B cell (primary cell): ENCODE results near the gene PHC3. TPM values are rescaled to one million over a fixed set of nuclear protein-coding genes. Genes with fewer than 3 reads are reported as not detected.
A peak's percentile ranks its signal among the peaks of the same experiment; 100 is the strongest.

Experiments used
- ATAC-seq: fragments of 200-7000 bp; cut with Tn5 transposase; one replicate; pipeline ENCODE4 v1.10.0; 2021; ENCODE audit warnings: low read depth, mild to moderate bottlenecking, moderate number of reproducible peaks, moderate library complexity
- CTCF ChIA-PET: fragments of 350-600 bp; sonication (Branson Sonifier 250); formaldehyde crosslinking; loops from one replicate; lab custom pipeline; 2021; ENCODE audit warnings: antibody characterized with exemption, inconsistent platforms; lab: Charles Lee
- POLR2A ChIA-PET: fragments of 350-600 bp; sonication (Branson Sonifier 250); formaldehyde crosslinking; loops from one replicate; lab custom pipeline; 2021; ENCODE audit warnings: antibody characterized with exemption; lab: Charles Lee
- DNase-seq: peaks from one replicate; pipeline ENCODE4 v3.0.0; 2013
- H2AFZ ChIP-seq: 2 replicates; pipeline ENCODE4 v1.6.1; 2012; ENCODE audit warnings: mild to moderate bottlenecking, low read depth, low read length; ENCODE audit not compliant: insufficient read depth, poor library complexity, severe bottlenecking
- H3K27ac ChIP-seq, 2 donors: 1 replicate in 1 of 2; 2 replicates in 1 of 2; pipeline ENCODE4 v1.5.1; 2012 to 2013; ENCODE audit warnings: low read length in 2 of 2, mild to moderate bottlenecking in 2 of 2, moderate library complexity in 1 of 2
- H3K27me3 ChIP-seq, 4 experiments: fragments of 200-600 bp in 1 of 4; sonication (generic) in 1 of 4; replicated peaks in 1 of 4; 1 replicate in 2 of 4; 2 replicates in 2 of 4; pipeline versions ENCODE4 v1.6.1 to v1.7.0; 2013 to 2016; ENCODE audit warnings: low read length in 3 of 4, mild to moderate bottlenecking in 2 of 4, mixed read lengths in 1 of 4, moderate library complexity in 1 of 4; ENCODE audit not compliant: insufficient read depth in 4 of 4, control insufficient read depth in 3 of 4; ENCODE audit errors: control extremely low read depth in 1 of 4
- H3K36me3 ChIP-seq, 2 experiments: replicated peaks in 1 of 2; 1 replicate in 1 of 2; 2 replicates in 1 of 2; pipeline versions ENCODE4 v1.6.1 to v1.7.1; 2013; ENCODE audit warnings: low read length in 1 of 2; ENCODE audit not compliant: insufficient read depth in 2 of 2, control insufficient read depth in 1 of 2; ENCODE audit errors: control extremely low read depth in 1 of 2, extremely low read depth in 1 of 2
- H3K4me1 ChIP-seq, 2 donors: fragments of 200-600 bp in 1 of 2; sonication (generic) in 1 of 2; 1 replicate in 1 of 2; 2 replicates in 1 of 2; pipeline versions ENCODE4 v1.5.1 to v1.6.1; 2013 to 2017; ENCODE audit warnings: low read length in 2 of 2; ENCODE audit not compliant: control insufficient read depth in 2 of 2, insufficient read depth in 2 of 2
- H3K4me2 ChIP-seq: replicated peaks from 2 replicates; pipeline ENCODE3; 2012; ENCODE audit warnings: mild to moderate bottlenecking, low read depth, low read length; ENCODE audit not compliant: poor library complexity, severe bottlenecking
- H3K4me3 ChIP-seq, 5 experiments: fragments of 200-600 bp in 1 of 5; sonication (generic) in 1 of 5; 1 replicate in 3 of 5; 2 replicates in 2 of 5; pipeline versions ENCODE4 v1.5.1 to v1.7.0; 2011 to 2016; ENCODE audit warnings: low read length in 4 of 5, mild to moderate bottlenecking in 4 of 5, low read depth in 2 of 5, control low read depth in 1 of 5, moderate library complexity in 1 of 5; ENCODE audit not compliant: insufficient read depth in 1 of 5; ENCODE audit errors: control extremely low read depth in 1 of 5, extremely low read depth in 1 of 5
- H3K79me2 ChIP-seq: fragments of 200-600 bp; sonication (generic); one replicate; pipeline ENCODE4 v1.6.0; 2016; ENCODE audit warnings: low read length; ENCODE audit not compliant: control insufficient read depth, insufficient read depth
- H3K9ac ChIP-seq: fragments of 200-600 bp; sonication (generic); 2 replicates; pipeline ENCODE4 v1.6.1; 2017; ENCODE audit warnings: mild to moderate bottlenecking, low read length, moderate library complexity
- H3K9me3 ChIP-seq, 3 donors: one replicate each; pipeline versions ENCODE4 v1.6.1 to v1.7.1; 2013; ENCODE audit warnings: low read length in 2 of 3; ENCODE audit not compliant: control insufficient read depth in 2 of 3, insufficient read depth in 1 of 3; ENCODE audit errors: control extremely low read depth in 1 of 3
- H4K20me1 ChIP-seq: 2 replicates; pipeline ENCODE4 v1.6.0; 2012; ENCODE audit warnings: mild to moderate bottlenecking, low read length; ENCODE audit not compliant: insufficient read depth, control insufficient read depth, poor library complexity, severe bottlenecking
- H3K27ac Mint-ChIP-seq: one replicate; pipeline ENCODE4 v1.8.0; 2021; ENCODE audit warnings: mixed read lengths
- H3K27me3 Mint-ChIP-seq: one replicate; pipeline ENCODE4 v1.8.0; 2021; ENCODE audit warnings: mixed read lengths
- H3K4me1 Mint-ChIP-seq: one replicate; pipeline ENCODE4 v1.8.0; 2021; ENCODE audit warnings: mixed read lengths
- H3K4me3 Mint-ChIP-seq: one replicate; pipeline ENCODE4 v1.8.0; 2021; ENCODE audit warnings: mixed read lengths
- H3K9me3 Mint-ChIP-seq: one replicate; pipeline ENCODE4 v1.8.0; 2022; ENCODE audit warnings: mixed read lengths; ENCODE audit not compliant: insufficient read depth
- EZH2 ChIP-seq: IDR thresholded peaks from 2 replicates; pipeline ENCODE4 v1.6.1; 2012; ENCODE audit warnings: borderline replicate concordance, low read depth, mild to moderate bottlenecking, moderate library complexity, low read length; ENCODE audit not compliant: insufficient read depth, poor library complexity, severe bottlenecking
- WGBS: methylation state at CpG from one replicate; pipeline ENCODE4 v1.1.5; 2013; ENCODE audit warnings: missing lambda C conversion rate; ENCODE audit not compliant: insufficient coverage; 5-methylcytosine and 5-hydroxymethylcytosine counted together
- intact Hi-C: fragments of 100-400 bp; cut with micrococcal nuclease; formaldehyde crosslinking; loops from one replicate; pipeline ENCODE4 v1.10.0; 2022
- polyA plus RNA-seq: library from polyadenylated mRNA; depleted of rRNA; stranded (reverse); fragments of >200 nt; gene quantifications from 2 replicates; pipeline ENCODE4 v1.2.3, GENCODE V29; 2012
- total RNA-seq, 2 donors: library from RNA; stranded (reverse); fragments of 120-200 nt in 1 of 2; gene quantifications; 1 replicate in 1 of 2; 2 replicates in 1 of 2; pipeline versions ENCODE4 v1.2.3 to v1.2.4, GENCODE V29; 2013 to 2022
- TF ChIP-seq, protein P1 (sequence below): fragments of 200-600 bp; IDR thresholded peaks from one replicate; pipeline ENCODE4 v1.8.0; 2022; ENCODE audit warnings: antibody characterized with exemption, mild to moderate bottlenecking

The PHC3 gene
- total and polyA plus RNA-seq, 2 donors (not counting 1 experiment from before 2014, with no cell fraction given) = 51.8 to 159 TPM

DNA sequence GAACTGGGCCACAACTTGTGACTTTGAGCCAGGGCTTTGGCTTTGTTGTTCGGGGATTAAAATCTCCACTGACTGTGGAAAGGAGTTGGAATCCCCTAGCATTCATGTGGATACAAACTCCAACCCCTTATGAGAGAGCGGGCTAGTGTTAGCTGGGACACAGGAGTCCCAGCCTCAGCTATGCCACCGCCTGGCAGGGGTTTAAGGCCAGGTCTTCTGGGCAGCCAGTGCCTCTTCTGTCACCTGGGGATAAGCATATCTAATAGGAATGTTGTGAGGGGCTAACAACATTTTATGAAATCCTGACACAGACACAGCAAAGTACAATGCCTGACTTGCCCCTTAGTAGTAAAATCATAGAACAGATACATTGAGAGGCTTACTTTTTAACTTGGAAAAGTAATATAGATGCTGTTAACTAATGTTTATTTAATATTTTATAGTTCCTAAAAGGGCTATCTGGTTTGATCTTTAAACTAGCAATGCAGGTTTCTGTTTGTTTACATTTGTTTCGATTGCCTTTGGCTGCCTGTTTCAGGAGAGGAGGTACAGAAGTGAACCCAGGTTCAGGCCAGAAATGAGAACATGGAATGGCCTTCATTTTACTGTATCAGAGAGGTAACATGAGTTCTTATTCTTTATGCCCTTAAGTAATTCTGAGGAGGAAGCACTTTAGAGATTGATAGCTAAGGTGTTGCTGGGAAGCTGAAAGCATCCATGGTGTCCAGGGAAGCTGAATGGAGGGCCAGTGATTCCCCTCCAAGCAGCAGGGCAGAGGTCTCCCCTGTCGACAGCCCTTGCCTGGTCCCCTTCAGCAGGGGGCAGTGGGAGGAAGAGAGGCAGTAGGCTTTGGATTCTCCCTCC is 135.0 kb downstream of the PHC3 start:
- Histone ChIP-seq H3K27ac (peak overlapping the region; percentile 84 to 89), H4K20me1 (no peaks in the 10 kb centered on the region), H2AFZ (no peak overlapping the region), H3K27me3 (no peaks in the 10 kb centered on the region), H3K9me3 (no peaks in the 10 kb centered on the region), H3K4me1 (peaks cover 21 to 33% of the 10 kb centered on the region in 2 donors), H3K4me2 (peak overlapping the region; percentile 70), H3K9ac (no peak overlapping the region), H3K4me3 (no peak overlapping the region), H3K79me2 (peaks cover 72% of the 10 kb centered on the region), H3K36me3 (peaks cover 0 to 3% of the 10 kb centered on the region in 2 experiments)
- H3K4me1 Mint-ChIP-seq = peaks cover 44% of the 10 kb centered on the region
- H3K4me3 Mint-ChIP-seq = peak overlapping the region; percentile 34
- DNase-seq (no peak), ATAC-seq (no peak)
- TF ChIP-seq, protein P1, sequence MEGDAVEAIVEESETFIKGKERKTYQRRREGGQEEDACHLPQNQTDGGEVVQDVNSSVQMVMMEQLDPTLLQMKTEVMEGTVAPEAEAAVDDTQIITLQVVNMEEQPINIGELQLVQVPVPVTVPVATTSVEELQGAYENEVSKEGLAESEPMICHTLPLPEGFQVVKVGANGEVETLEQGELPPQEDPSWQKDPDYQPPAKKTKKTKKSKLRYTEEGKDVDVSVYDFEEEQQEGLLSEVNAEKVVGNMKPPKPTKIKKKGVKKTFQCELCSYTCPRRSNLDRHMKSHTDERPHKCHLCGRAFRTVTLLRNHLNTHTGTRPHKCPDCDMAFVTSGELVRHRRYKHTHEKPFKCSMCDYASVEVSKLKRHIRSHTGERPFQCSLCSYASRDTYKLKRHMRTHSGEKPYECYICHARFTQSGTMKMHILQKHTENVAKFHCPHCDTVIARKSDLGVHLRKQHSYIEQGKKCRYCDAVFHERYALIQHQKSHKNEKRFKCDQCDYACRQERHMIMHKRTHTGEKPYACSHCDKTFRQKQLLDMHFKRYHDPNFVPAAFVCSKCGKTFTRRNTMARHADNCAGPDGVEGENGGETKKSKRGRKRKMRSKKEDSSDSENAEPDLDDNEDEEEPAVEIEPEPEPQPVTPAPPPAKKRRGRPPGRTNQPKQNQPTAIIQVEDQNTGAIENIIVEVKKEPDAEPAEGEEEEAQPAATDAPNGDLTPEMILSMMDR = no peak
- TF ChIP-seq EZH2 = no peak
- ChIA-PET POLR2A (no interaction called here), CTCF (interaction anchor here (1.0 to 1.4 kb wide), 2 partner anchors 9 to 17 kb away, joined by 3 to 4 read pairs; partner anchors contain the start of gene GPR160)
- no peaks in the 10 kb centered on the region for H3K9me3 Mint-ChIP-seq
- 94% methylated on average over 2 of the region's 5 CpGs for WGBS
- no peaks in the 10 kb centered on the region for H3K27me3 Mint-ChIP-seq
- intact Hi-C loops = no loop called here
- peak overlapping the region; percentile 89 for H3K27ac Mint-ChIP-seq
